Activated T-helper 1 cell treated with Interleukin-2 at 50 U/mL for 16 hours (primary cell): Measurements from ENCODE around the gene ARHGAP26.
A peak's percentile ranks its signal among the peaks of the same experiment; 100 is the strongest.

Experiments used
- DNase-seq: peaks from one replicate; pipeline ENCODE4 v3.0.0-alpha.2; 2020; ENCODE audit warnings: low read depth

The ARHGAP26 gene

DNA sequence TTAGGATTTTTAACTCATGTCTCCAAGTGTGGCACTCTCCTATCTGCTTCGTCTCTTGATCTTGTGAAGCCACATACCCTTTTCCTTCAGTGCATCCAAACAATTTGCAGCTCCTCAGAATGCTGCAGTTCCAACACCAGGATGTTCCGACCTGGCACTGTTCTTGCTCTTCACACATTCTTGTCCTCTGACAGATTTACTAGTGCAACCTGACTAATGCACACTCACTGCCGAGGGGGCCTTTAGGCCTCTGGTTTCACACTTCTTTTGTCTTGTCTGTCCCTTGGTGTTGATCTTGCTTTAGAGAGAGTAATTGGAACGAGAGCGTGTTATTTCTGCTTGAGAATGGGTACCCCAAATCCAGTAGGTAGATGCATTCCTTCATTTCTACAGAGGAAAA is 15.0 kb downstream of the ARHGAP26 start:
- no peak for DNase-seq

- DNase-seq = no peak
Observed at GRCh38 chr5:142789206-142789605, 19.0 kb downstream of the ARHGAP26 start.

GRCh38 chr5:142792012-142792864 is 22.1 kb downstream of the ARHGAP26 start:
- no peak for DNase-seq

DNA sequence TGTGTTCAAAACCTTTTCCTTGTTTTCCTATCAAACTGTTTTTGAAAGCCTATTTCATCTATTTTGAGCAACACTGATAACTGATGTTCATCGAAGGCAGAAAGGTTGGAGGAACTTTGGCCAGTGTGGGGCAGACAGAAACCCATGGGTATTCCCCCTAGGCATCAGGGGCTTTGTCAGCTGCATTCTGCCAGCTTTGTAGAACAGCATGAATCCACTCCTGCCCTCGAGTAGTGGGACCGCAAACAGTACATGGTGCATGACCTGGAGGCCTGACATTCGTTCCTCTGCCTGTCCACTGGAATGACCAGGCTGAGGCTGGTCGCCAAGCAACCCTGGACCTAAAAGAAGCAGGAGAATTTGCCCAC is 22.7 kb downstream of the ARHGAP26 start:
- no peak for DNase-seq

DNA sequence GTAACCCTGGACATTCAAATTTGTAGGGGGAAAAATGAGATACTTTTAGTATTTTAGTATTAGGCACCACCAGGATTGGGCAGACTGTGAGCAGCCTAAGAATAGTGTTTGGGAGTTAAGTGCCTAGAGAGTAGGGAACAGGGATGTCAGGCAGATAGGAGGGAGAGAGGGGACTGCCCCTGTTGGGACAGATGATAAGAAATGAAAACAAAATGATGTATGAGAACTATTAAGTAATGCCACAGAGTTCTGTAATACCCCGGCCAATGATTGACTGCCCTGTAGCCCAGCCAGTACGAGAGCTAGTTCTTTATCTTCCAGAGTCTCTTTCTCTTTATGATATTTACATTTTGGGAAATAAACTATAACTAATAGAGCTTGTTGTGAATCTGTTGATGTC is 24.4 kb downstream of the ARHGAP26 start:
- no peak for DNase-seq

DNA sequence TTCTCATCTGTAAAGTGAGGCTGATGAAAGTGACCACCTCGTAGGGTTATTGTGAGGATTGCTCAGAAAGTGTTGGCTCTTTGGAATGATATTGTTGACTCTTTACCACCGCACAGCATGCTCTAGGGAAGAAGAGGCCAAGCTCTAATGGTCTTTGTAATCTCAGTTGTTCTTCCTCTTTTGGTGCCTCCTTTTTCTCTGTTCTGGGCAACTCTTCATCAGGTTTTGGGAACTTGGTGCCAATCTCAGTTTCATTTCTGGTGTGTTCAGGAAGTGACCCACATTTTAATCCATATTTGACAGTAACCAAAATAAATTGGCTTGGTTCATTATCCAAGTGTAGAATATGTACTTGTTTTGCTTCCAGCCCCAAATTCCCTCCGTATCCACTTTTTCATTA is 25.1 kb downstream of the ARHGAP26 start:
- DNase-seq = no peak

GRCh38 chr5:142796492-142797109 is 26.4 kb downstream of the ARHGAP26 start:
- no peak for DNase-seq

- no peak for DNase-seq
Observed at GRCh38 chr5:142797420-142797819, 27.2 kb downstream of the ARHGAP26 start.

GRCh38 chr5:142798099-142798770 is 28.1 kb downstream of the ARHGAP26 start:
- DNase-seq = no peak

DNA sequence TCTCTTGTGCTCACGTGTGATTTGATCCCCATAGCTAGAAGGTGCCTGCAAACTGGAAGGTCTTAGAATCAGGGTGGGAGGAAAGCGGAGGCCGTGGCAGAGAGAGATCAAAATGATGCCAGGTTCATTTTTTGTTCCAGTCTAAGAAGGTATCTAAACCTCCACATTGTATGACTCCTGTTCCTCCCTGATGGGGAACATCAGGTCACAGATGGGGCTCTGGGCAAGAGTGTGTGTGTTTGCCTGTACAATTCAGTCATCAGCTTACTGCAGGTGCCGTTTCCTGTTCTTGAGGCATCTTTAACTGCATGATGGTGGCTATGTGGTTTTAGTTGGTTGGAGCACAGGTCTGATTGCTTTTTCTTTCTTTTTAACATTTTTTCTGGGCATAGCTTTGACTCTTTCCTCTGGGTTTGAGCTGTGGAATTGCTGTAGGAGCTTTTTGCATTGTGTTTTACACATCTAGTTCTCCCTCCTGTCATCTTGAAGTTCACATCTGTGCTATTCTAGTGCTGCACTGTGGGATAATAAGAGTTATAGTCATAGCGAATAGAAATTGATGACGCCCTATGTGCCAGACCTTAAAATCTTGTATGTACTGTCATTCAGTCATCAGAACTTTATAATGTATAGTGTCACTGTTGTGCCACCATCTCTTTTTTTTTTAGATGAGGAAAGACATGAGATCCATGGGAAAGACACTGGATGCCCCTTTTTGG is 30.8 kb downstream of the ARHGAP26 start:
- peak; percentile 4 for DNase-seq

- no peak for DNase-seq
Observed at GRCh38 chr5:142801495-142801871, 31.3 kb downstream of the ARHGAP26 start.

DNA sequence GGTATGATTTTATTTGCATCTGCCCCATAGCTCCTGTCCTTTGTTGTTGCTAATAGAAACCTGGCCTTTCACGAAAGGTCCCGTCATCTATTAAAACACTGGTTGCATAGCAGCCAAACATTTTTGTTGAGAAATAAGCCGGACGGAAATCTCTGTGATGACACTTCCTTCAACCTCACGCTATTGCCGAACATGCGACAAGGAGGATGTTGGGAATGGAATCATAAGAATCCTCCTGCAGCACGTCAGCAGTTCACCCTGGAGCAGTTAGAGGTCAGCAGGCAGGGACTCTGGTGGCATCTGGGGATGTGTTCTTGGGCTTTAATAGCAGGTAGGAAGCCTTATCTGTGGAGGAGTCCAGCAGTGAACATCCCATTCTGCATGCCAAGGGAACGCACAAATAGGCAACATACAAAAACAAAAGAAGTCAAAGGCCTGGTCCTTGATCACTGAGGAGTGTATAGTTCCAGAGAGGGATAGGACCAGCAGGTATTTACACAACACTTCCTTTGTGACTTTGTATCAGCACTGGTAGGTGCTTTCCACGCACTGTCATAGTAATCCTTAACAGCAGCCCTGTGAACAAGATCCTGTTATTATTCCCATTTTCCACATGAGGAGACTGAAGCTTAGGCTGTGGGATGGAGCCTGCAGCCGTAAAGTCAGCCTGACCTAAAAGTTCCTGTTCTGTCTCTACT is 33.4 kb downstream of the ARHGAP26 start:
- no peak for DNase-seq

DNA sequence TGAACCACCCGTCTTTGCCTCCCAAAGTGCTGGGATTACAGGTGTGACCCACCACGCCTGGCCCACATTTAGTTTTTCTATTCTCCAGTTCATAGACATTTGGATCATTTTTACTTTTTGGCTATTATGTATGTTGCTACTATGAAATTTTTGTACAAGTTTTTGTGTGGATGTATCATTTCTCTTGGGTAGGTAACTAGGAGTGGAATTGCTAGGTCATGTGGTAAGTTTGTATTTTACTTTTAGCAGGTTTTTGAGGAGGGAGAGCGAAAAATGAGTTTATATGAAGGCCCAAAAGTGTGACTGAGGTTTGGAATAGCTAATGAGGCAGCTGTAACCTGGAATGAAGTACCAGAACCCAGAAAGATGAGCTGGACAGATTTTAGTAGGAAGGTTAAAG is 35.2 kb downstream of the ARHGAP26 start:
- DNase-seq = no peak

- no peak for DNase-seq
Observed at GRCh38 chr5:142806841-142807267, 36.7 kb downstream of the ARHGAP26 start.

- DNase-seq = no peak
Observed at GRCh38 chr5:142807372-142807911, 37.3 kb downstream of the ARHGAP26 start.

DNA sequence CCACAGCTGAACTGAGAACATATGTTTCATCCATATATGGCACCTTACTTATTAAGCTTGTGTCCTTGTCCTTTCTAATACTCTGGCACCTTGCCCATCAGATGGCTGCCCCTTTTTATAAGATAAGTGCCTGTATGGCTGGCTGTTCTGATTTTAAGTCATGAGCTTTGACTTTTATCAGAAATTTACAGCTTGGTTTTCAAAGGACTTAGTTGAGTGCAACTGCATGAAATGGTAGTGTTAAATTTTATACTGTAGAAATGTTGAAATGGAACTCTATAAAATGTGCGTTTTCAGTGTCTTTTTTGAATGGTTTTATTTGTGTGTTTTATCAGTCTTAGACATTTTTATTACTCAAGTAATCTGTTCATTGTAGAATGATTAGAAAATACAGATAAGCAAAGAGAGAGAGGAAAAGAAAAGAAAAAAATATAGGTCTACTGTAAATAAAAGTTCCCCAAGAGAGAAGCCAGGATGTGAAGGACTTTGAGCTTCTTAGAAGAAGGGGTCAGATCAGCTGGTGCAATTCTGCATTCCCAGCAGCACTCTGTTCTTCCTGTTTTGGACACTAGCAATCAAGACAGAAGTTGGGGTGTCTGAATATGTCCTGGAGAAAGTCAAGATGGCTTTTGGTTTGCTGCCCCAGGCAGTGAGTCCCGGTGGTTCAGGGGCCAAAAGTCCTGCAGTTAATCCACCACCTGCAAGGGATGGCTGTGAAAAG is 38.9 kb downstream of the ARHGAP26 start:
- no peak for DNase-seq

- DNase-seq = no peak
Observed at GRCh38 chr5:142810081-142810480, 39.9 kb downstream of the ARHGAP26 start.

GRCh38 chr5:142810743-142811290 is 40.6 kb downstream of the ARHGAP26 start:
- no peak for DNase-seq

- no peak for DNase-seq
Observed at GRCh38 chr5:142811866-142812557, 41.8 kb downstream of the ARHGAP26 start.

DNA sequence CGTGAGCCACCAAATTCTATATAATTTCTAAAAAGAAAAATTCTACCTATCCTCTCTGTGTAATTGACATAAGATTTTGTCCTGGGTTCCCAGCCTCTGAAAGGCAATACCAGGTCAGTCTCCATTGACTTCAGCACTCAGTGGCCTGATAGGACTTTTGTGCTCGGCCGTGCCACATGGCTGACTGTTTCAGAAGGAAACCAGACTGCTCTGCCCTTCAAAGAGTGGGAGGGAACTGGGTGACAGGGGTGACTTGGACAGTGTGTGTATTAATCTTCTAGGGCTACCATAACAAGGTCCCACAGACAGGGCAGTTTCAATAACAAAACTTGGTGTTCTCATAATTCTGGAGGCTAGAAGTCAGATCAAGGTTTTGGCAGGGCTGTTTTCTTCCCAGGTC is 43.0 kb downstream of the ARHGAP26 start:
- no peak for DNase-seq
